GM12892 (cell line): ENCODE measurements around the gene CYP46A1.
A peak's percentile ranks its signal among the peaks of the same experiment; 100 is the strongest.

Experiments
- DNase-seq: peaks from one replicate; pipeline ENCODE4 v3.0.0; 2011; ENCODE audit not compliant: insufficient read length
- FAIRE-seq: peaks from 2 replicates; lab custom pipeline; 2011; peaks lifted over from hg19 to GRCh38; lab: Jason Lieb, UNC
- POLR2A ChIP-seq: IDR thresholded peaks from 2 replicates; pipeline ENCODE4 v1.6.1; 2011; ENCODE audit warnings: low read depth, low read length, control low read depth
- POLR2AphosphoS5 ChIP-seq: IDR thresholded peaks from 2 replicates; pipeline ENCODE4 v1.6.1; 2011; ENCODE audit warnings: low read depth, low read length, control low read depth
- TAF1 ChIP-seq: IDR thresholded peaks from 2 replicates; pipeline ENCODE4 v1.6.1; 2011; ENCODE audit warnings: low read depth, mild to moderate bottlenecking, control low read depth, low read length, borderline replicate concordance

The CYP46A1 gene

DNA sequence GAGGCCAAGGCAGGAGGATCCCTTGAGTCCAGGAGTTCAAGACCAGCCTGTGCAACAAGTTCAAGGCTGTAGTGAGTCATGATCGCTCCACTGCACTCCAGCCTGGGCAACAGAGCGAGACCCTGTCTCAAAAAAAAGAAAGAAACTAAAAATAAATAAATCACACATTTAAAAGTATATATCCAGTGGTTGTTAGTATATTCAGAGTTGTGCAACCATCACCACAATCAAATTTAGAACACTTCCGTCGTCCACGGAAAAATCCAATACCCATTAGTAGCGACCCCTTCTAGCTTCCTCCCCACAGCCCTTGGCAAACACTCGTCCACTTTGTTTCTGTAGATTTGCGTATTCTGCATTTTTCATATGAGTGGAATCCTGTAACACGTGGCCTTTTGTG is 64.4 kb downstream of the CYP46A1 start:
- TF ChIP-seq POLR2AphosphoS5 (no peak), POLR2A (no peak), TAF1 (no peak)
- DNase-seq = no peak
- FAIRE-seq = no peak

DNA sequence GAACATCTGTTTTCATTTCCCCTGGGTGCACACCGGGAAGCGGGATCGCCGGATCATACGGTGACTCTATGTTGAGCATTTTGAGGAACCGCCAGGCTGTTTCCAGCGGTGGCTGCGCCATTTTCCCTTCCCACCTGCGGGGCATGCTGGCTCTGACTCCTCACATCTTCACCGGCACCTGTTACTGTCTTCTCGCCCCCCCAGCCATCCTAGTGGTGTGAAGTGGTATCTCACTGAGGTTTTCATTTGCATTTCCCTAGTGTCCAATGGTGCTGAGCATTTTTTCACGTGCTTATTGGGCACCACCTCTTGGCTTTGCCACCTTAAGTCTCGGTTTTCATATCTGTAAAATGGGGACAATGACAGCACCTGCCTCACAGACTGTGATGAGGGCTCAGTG is 65.0 kb downstream of the CYP46A1 start:
- DNase-seq = no peak
- TF ChIP-seq POLR2A (no peak), POLR2AphosphoS5 (no peak), TAF1 (no peak)
- FAIRE-seq = no peak

DNA sequence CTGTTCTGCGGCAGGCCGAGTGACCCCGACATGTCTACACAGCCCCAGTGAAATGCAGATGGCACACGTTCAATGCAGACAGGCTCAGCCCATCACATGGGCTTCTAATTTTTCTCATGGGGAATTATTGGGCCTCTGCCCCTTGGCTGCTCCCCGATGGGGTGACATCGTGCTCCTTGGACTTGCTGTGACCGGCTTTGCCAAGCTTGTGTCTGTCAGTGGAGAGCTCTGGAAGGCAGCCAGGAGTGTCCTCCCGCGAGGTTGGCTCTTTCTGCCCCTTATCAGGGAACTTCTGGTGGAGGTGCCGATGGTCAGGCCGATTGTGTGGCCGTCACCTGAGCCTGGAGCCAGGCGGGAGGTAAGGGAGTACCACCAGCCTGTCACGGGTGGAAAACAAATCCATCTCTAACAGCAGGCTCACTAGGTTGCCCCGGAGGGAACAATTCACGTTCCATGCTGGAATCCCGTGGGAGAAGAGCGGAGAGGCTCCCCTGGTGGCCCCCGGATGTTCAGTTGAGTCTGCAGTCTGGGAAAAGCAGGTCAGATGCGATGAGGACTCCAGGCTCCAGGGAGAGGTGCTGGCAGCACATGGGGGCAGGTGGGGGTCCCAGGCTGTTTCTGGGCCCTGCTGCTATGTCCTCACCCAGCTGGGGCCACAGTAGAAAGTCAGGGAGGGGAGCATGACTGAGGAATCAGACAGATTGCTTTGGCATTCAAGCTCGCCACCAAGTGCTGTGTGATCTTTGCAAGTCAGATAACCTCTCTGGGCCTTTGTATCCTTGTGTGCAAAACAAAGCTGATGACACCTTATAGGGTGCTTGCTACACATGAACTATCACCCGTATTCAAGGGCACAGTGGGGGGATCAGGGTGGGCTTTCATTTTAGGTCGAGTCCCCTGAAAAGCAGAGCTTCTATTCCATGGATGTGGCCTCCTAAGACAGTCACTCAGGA is 65.9 kb downstream of the CYP46A1 start:
- DNase-seq = no peak
- TF ChIP-seq TAF1 (no peak), POLR2A (no peak), POLR2AphosphoS5 (no peak)
- FAIRE-seq = no peak

DNA sequence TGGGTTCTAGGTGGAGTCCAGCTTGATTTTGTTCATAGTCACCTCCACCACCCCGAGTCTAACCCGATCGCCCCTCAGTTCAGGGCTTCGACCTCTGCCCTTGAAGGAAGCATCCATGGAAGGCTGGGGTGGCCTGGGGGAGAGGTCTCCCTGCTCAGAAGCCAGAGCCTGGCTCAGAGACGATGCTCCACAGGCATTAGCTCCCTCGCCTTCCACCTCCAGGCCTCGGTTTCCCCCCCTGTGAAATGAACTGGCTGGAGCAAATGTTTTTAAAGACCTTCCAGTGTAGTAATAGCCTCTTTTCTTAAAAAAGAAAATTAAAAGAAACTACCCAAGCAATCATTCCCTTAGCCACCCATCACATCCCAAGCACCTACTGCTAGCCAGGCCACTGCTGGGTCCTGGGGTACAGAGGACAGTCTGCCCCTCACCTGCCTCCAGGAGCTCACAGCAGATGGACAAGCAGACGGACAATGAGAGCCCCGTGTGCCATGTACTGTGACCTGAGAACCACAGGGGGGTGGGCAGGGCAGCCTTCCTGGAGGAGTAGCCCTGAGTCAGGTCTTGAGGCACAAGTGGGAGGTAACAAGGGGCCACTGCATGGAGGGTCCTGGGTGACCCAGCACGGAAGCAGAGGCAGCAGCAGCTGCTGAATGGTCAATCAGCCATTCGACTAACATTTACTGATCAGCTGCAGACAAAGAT is 66.8 kb downstream of the CYP46A1 start:
- DNase-seq = no peak
- FAIRE-seq = no peak

DNA sequence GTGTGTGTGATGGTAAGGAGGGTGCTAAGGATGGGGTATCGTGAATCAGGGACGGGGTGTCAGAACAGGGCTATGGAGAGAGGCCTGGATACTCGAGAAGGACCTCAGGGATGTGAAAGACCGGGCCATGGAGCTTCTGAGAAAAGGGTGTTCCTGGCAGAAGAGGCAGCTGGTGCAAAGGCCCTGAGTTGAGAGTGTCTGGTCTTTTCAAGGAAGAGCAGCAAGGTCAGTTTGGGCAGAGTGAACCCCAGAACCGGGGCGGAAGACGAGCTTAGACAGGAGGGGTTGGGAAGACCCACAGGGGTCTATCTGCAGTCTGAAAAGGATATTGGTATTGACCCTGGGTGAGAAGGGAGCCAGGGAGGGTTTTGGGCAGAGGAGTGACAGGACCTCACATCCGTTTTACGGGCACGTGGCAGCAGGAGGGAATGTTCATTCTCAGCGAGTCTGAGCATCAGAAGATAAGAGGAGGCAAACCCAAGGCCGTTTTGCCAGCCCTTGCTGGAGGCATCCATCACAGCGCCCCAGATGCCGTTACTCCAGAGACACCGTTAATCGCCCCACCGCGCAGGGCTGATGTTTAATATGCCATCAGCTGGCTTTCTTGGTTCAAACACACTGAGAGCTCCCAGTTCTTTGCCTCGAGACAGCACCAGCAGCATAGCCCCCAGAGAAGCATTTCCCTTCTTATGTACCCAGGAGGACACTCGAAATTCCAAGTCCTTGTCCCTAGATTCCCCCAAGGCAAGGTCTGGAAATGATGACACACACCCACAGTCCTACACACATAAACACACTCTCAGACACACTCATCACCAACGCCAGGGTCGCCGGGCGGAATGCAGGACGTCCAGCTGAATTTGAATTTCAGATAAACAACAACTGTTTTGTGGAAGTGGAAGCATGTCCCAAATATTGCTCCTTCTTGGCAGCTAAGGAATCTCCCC is 67.7 kb downstream of the CYP46A1 start:
- FAIRE-seq (no peak), DNase-seq (no peak)
- TF ChIP-seq POLR2A (no peak), TAF1 (no peak), POLR2AphosphoS5 (no peak)

More for the DNA sequence above, 66.8 kb downstream of the CYP46A1 start:
- TF ChIP-seq POLR2A (no peak), TAF1 (no peak), POLR2AphosphoS5 (no peak)

DNA sequence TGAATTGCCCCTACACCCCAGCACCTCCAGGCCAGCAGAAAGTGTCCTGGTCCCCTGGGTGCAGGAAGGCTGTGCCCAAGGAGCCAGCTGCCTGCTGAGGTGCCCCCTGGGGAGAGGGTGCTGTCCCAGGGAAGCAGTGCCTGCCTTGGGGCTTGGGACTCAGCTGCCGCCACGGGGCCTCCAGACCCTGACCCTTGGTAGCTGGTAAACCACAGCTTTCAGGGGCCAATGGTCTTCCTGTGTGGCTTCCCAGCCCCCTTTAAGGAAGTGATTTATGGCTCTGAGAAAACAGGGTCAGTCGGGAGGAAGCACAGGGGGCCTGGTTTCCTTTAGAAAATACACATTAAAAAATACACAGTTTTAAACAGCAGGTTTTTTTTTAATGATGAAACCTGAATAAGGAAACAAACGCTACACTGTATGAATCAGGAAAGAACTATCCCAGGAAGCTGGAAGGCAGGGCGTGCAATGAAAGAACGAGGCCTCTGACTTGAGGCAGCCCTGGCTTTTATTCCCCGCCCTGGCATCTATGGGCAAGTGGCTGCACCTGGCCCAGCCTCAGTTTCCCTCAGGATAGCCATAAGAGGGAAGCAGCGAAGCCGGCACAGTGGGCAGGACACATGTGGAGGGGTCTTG is 68.5 kb downstream of the CYP46A1 start:
- DNase-seq (no peak), FAIRE-seq (no peak)
- TF ChIP-seq POLR2A (no peak), TAF1 (no peak), POLR2AphosphoS5 (no peak)

DNA sequence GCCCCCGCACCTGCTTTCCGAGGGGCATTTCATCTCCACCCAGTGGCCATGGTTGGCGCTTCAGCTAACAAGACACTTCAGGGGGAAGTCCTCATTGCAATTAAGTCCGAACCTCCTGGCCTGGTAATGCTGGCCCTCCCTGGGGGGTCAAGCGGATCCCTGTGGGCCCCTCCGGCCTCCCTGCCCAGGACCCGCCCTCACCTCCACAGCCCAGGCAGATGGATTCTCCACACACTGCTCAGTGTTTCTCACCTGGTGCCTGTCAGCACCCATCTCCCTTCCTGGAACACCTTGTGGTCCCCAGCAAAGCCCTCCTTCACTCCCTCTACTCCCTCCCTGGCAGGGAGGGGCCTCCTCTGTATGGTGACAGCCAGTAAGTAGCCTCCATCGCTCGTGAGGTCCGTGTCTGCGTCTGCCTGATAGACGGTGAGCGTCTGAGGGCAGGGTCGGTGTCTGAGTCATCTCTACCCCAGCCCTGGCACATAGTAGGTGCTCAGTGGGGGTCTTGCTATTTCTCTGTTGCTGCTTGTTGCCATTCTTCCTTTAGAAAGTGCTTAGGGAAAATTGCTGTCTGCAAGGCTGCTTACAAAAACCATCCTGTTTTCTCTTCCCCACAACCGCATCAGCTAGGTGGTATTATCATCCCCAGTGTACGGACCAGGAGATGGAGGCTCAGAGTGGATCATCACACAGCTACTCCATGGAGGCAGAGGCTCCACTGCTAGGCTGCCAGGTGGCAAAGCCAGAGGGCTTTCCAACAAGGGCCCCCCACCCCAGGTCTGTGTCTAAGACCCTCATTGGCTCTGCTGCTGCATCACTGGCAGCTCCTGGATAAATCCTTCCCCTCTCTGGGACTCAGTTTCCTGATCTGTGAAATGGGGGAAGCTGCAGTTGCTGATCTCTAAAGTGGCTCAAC is 69.4 kb downstream of the CYP46A1 start:
- FAIRE-seq (no peak), DNase-seq (no peak)
- TF ChIP-seq POLR2AphosphoS5 = no peak
- no peak for TF ChIP-seq POLR2A
- TF ChIP-seq TAF1 = no peak

DNA sequence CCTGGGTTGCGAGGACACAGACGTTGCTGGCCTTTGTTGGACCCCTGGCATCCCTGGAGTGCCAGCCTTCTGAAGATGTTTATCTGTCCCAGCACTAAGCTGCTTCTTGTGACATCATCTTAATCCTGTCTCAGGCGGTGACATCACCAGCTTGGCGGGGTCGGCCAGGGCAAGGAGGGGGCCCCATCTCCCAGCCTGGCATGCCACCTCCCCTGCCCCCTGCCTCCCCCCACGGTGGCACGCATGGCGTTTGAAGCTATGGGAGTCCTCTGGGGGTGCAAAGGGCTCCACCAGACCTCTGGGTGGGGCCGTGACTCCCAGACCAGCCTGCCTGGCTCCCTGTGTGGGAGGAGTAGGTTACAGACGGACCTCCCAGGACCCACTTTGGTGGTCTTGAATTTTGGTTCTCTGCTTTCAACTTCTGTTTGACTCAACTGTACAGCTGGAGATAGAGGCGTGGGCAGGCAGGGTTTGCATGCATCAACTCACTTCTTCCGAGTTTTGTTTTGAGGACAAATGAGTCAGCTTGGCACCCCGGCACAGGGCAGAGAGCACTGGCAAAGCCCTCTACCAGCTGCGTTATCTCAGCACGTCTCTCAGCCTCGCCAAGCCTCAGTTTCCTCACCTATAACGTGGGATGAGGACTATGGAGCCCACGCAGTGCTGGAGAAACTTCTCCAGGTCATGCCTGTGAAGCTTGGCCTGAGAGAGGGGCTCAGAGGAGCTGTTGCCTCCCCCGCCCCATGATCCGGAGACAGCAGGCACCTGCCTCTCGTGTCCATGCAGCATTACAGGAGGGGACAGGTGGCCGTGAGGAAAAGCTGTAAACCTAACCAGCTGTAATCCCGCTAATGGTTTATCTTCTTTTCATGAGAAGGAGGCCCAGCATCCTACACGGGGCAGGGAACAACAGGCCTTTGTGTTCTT is 70.3 kb downstream of the CYP46A1 start:
- peak; percentile 40 for FAIRE-seq

DNA sequence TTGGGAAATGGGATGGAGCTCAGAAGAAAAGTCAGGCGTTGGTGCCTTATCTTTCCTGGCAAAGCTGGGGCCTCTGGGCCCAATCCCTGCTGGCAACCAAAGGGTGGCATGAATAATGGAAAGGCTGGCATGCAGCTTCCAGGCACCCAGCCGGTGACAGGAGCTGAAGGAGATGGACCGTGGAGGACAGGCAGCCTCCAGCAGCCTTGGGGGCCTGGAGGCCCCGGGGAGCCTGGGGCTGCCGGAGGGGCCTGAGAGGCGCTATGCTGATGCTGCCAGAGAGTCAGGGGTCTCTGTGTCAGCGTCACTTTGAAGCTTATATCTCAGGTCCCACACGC is 70.9 kb downstream of the CYP46A1 start:
- TF ChIP-seq POLR2AphosphoS5 (no peak), POLR2A (no peak), TAF1 (no peak)
- FAIRE-seq = no peak
- no peak for DNase-seq

More for the DNA sequence above, 70.3 kb downstream of the CYP46A1 start:
- no peak for TF ChIP-seq POLR2AphosphoS5
- TF ChIP-seq TAF1 = no peak
- no peak for TF ChIP-seq POLR2A
- DNase-seq = no peak
